Fibroblast of the aortic adventitia (primary cell): ENCODE data around the gene PEF1. TPM values are rescaled to one million over a fixed set of nuclear protein-coding genes. Genes with fewer than 3 reads are reported as not detected.
"Not testable (repeated sequence)": the region's sequence is repeated elsewhere in the genome, so short reads cannot be mapped to it uniquely, and the experiment has no call there.

Experiments
- DNase-seq: peaks from one replicate; pipeline ENCODE4 v3.0.0-alpha.2; 2010; ENCODE audit warnings: low read depth
- H3K4me3 ChIP-seq: 2 replicates; pipeline ENCODE4 v1.5.1; 2011; ENCODE audit warnings: low read depth, mild to moderate bottlenecking, control low read depth, low read length, moderate library complexity
- total RNA-seq: library from RNA; depleted of rRNA; stranded (reverse); fragments of >200 nt; gene quantifications from 2 replicates; pipeline ENCODE4 v1.2.3, GENCODE V29; 2012; ENCODE audit warnings: low replicate concordance
- TF ChIP-seq, protein P1 (sequence below): IDR thresholded peaks from 2 replicates; pipeline ENCODE4 v1.5.1; 2011; ENCODE audit warnings: mild to moderate bottlenecking, low read length, control low read depth, inconsistent platforms; ENCODE audit not compliant: insufficient read depth

The PEF1 gene
- total RNA-seq, 1 donor = 59.8 TPM

- peak; percentile 52 for DNase-seq
- TF ChIP-seq, protein P1, sequence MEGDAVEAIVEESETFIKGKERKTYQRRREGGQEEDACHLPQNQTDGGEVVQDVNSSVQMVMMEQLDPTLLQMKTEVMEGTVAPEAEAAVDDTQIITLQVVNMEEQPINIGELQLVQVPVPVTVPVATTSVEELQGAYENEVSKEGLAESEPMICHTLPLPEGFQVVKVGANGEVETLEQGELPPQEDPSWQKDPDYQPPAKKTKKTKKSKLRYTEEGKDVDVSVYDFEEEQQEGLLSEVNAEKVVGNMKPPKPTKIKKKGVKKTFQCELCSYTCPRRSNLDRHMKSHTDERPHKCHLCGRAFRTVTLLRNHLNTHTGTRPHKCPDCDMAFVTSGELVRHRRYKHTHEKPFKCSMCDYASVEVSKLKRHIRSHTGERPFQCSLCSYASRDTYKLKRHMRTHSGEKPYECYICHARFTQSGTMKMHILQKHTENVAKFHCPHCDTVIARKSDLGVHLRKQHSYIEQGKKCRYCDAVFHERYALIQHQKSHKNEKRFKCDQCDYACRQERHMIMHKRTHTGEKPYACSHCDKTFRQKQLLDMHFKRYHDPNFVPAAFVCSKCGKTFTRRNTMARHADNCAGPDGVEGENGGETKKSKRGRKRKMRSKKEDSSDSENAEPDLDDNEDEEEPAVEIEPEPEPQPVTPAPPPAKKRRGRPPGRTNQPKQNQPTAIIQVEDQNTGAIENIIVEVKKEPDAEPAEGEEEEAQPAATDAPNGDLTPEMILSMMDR = peak; percentile 79
- H3K4me3 ChIP-seq = no peak overlapping the region
Measured at GRCh38 chr1:31593770-31594632, 50.7 kb downstream of the PEF1 start.

DNA sequence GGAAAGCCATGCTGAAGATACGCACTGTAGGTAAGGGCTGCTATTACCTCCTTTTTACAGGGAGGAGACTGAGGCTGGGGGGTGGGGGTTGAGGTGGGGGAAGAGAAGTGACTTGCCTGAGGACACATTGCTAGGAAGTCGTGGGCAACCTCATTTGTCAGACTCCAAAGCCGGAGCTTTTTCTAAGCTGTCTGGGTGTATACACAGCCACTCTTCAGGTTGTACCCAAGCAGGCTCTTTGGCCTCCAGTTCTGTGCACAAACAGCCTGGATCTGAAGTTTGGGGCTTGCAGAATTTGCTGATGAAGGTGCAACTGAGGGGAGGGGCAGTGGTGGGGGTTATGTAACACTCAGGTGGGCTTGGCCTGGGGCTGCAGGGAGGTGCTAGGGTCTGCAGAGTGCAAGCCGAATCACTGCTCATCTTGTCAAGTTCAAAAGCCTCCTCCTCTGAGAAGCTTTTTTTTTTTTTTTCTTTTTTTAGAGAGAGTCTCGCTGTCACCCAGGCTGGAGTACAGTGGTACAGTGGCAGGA, 51.5 kb downstream of the PEF1 start:
- H3K4me3 ChIP-seq = no peak overlapping the region
- no peak for DNase-seq
- TF ChIP-seq, protein P1 = no peak

DNA sequence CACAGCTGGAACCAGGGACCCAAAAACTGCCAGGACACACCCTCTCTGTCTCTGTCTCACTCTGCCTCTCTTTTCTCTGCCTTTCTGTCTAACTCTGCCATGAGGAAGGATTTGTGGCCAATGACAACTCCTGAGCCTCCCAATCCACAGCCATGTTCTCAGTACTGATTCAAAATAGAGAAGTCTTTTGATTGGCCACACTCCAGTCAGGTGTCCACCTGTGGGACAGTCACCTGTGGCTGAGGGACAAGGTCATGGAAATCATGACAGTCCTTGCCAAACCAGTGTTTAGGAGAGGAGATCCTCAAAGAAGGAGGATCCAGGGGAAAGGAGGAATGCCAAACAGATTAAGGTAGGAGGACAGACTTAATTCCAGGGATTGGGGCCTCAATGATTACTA, 52.5 kb downstream of the PEF1 start:
- H3K4me3 ChIP-seq = no peak overlapping the region
- TF ChIP-seq, protein P1 = no peak
- DNase-seq = no peak

- TF ChIP-seq, protein P1 = no peak
- no peak overlapping the region for H3K4me3 ChIP-seq
- DNase-seq = no peak
Measured at GRCh38 chr1:31591425-31592093, 53.1 kb downstream of the PEF1 start.

DNA sequence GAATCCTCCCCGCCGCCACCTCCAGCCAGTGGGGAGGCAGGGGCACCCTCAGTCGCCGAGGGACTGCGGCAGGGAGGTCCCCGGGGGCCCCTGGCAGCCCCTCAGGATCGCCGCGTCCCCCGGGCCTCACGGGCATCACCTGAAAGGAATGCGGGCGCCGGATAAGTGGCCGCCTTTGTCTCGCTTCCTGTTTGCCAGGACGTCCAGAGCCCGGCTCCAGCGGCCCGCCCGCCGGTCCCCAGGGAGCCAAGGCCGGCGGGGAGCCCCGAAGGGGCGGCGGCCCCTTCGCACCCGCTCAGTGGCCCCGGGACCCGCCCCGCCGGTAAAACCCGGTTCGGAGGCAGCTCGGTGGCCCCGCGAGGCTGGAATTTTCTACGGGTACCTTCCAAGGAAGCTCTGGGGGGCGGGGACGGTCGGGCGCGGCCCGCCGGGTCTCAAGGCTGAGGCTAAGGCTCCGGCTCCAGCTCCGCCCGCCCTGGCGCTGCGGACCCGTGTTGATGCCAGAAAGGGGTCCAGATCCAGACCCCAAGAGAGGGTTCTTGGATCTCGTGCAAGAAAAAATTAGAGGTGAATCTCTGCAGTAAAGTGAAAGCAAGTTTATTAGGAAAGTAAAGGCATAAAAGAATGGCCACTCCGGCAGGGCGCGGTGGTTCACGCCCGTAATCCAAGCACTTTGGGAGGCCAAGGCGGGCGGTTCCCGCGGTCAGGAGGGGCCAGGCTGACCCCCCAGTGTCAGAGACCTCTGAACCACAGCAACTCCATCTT, 55.7 kb downstream of the PEF1 start:
- TF ChIP-seq, protein P1 = no peak
- H3K4me3 ChIP-seq = peak overlapping the region; percentile 41
- no peak for DNase-seq

- TF ChIP-seq, protein P1 = peak; percentile 66
- no peak overlapping the region for H3K4me3 ChIP-seq
- no peak for DNase-seq
Measured at GRCh38 chr1:31587720-31588423, 56.8 kb downstream of the PEF1 start.

GRCh38 chr1:31587328-31587699, 57.4 kb downstream of the PEF1 start:
- DNase-seq, H3K4me3 ChIP-seq: not testable (repeated sequence)
